ENCODE data around the gene MBIP.

The MBIP gene

DNA sequence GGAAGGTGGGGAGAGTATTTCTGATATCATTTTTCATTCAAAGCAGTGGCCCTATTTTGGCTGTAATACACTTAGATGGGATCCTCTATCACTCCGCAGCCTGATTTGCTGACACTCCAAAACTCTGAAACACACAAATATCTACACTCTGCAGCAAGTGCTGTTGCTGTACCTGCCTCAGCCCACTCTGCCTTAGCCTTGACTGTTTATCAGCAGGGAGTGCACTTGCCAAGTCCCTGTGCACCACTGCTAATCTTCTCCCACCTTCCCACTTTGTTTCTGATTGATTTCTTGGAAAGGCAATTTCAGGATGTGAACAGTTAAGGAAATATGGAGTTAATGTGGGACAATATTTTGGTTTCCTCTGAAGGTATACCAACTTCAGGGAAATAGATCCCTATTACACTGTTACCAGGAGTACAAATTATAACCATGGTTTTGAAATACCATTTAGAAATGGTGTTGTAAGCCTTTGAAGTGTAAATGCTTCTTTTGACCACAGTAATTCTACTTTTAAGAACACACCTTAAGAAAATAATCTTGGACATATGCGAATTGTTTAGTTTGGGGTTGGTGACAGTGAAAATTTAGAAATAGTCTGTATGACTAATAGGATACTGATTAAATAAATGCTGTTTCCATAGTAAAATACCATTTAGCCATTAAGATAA is 59.3 kb downstream of the MBIP start:
- DNase-seq, result no peak

DNA sequence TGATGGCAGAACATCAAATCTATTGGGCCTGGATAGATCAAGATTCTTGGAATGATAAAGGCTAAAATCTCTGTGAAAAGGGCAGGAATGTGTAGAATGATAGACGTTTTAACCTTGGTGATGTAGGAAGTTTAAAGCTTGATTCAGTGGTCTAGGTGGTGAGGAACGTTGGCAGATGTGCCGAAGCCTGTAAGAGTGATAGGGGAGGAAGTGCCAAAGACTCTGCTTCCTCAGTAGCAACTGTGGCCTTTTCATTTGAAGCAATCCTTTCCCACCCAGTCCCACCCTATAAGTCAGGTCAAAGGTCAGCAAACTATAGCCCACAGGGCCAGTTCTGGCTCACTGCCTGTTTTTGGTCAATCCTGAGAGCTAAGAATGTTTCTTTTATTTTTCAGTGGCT is 62.2 kb downstream of the MBIP start:
- DNase-seq, result no peak

DNA sequence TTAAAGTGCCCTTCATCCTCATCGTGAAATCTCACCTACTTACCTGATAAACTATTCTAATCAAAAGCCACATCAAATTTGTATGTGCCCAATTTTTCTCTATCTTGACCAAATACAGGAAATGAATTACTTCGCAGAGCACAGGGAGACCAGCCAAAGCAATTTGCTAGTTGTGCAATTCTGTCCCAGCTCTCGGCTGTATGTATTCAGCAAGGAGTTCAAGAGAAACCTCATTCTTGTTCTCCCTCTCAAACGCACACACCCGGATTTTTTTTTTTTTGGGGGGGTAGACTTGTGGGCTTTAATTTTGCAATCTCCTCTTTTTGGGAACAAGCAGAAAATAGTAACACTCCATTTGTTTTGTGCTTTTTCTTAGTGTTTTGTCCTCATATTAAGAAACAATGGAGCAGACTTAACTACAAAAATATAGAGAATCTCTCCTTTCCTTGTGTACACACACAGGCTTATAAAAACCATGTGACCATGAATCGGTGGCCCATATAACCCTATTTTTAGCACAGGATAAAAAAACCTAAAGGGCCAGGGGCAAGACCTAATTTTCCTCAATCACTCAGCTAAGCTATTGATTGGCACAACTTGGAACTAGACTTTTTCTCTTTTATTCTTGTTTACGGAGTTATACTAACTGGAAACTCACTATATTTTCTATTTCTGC is 64.2 kb downstream of the MBIP start:
- DNase-seq, result no peak

DNA sequence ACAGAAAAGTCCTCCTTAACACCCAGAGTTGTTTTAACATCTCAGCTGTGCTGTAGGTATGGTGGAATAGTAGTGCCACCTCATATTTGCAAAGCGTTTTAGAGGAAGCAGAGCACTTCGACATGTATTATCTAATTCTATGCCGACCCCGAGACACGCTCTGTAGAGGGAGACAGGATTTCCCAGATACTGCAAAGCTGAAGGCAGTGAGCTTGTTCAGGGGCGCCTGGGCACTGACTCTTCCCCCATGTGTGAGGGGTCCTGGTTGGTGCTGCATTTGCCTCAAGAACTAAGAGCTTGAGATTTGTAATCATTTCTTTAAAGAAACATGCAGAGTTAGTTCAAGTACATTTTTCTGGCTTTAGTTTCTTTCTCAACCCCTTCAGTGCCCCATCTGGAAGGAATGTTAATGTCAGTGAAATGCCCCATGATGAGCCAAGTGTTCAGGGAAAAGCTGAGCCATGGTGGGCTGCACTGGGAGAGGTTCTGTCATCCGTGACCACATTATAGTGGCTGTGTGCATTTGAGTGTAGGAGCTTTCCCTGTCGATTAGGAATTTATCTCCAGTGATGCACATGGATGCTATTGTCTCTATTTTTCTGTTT is 66.3 kb downstream of the MBIP start:
- DNase-seq, result no peak
